PC-3 (cell line): ENCODE results near the gene UBA7.

ENCODE experiments used
- EZH2 ChIP-seq: fragments of 300-600 bp; sonication (generic); IDR thresholded peaks from one replicate; pipeline ENCODE4 v1.6.1; 2017; ENCODE audit warnings: antibody characterized with exemption, mild to moderate bottlenecking, low read length; ENCODE audit not compliant: unreplicated experiment
- TF ChIP-seq, protein P1 (sequence below): fragments of 300-600 bp; sonication (generic); conservative IDR thresholded peaks from 2 replicates; pipeline ENCODE4 v1.5.1; 2017; ENCODE audit warnings: antibody characterized with exemption, low read depth, mild to moderate bottlenecking, low read length

DNA sequence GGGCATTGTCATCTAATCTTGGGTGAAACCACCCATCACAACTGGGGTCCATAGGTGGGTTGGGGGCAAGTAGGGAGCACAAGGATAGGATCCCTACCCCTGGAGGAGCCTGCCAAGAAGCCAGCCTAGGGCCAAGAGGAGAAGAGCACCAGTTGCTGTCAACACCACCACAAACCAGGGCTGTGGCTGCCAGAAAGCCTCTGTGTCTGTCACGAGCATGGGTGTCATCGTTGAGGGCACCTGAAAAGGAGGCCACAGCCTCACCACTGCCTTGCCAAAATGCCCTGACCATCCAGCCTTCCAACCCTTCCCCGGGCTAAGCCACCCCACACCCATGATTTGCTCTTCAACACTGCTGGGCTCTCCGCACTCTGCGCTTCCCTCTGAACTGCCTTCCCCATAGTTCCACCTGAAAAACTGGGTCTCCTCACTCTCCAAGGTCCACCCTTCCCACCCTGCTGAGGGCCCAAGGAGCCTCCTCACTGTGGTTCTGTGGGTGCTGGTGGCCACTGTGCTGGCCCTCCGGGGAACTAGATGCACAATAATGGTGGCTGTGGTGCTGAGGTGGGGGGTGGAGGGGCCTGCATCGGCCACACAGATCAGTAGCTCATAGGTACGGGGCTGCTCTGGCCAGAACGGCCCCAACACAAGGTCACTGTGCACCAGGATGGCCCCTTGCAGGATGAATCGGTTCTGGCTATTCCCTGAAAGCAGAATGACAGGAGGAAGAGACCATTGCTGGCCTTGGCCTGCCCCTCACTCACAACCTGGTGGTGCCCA, 21.2 kb downstream of the UBA7 start:
- TF ChIP-seq, protein P1, sequence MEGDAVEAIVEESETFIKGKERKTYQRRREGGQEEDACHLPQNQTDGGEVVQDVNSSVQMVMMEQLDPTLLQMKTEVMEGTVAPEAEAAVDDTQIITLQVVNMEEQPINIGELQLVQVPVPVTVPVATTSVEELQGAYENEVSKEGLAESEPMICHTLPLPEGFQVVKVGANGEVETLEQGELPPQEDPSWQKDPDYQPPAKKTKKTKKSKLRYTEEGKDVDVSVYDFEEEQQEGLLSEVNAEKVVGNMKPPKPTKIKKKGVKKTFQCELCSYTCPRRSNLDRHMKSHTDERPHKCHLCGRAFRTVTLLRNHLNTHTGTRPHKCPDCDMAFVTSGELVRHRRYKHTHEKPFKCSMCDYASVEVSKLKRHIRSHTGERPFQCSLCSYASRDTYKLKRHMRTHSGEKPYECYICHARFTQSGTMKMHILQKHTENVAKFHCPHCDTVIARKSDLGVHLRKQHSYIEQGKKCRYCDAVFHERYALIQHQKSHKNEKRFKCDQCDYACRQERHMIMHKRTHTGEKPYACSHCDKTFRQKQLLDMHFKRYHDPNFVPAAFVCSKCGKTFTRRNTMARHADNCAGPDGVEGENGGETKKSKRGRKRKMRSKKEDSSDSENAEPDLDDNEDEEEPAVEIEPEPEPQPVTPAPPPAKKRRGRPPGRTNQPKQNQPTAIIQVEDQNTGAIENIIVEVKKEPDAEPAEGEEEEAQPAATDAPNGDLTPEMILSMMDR, result no peak
- no peak for TF ChIP-seq EZH2
